OCI-LY3 (cell line): Measurements from ENCODE around the gene VMP1.

Source experiments
- EZH2phosphoT487 ChIP-seq: fragments of 200-600 bp; shearing (Covaris generic); IDR thresholded peaks from 2 replicates; pipeline ENCODE4 v1.6.1; 2018; ENCODE audit warnings: antibody characterized with exemption, mixed run types, low read depth
- TF ChIP-seq, protein P1 (sequence below): fragments of 200-600, 300-600 bp; sonication (generic); IDR thresholded peaks from 2 replicates; pipeline ENCODE4 v1.5.1; 2014; ENCODE audit warnings: antibody characterized with exemption, low read length, low read depth

DNA sequence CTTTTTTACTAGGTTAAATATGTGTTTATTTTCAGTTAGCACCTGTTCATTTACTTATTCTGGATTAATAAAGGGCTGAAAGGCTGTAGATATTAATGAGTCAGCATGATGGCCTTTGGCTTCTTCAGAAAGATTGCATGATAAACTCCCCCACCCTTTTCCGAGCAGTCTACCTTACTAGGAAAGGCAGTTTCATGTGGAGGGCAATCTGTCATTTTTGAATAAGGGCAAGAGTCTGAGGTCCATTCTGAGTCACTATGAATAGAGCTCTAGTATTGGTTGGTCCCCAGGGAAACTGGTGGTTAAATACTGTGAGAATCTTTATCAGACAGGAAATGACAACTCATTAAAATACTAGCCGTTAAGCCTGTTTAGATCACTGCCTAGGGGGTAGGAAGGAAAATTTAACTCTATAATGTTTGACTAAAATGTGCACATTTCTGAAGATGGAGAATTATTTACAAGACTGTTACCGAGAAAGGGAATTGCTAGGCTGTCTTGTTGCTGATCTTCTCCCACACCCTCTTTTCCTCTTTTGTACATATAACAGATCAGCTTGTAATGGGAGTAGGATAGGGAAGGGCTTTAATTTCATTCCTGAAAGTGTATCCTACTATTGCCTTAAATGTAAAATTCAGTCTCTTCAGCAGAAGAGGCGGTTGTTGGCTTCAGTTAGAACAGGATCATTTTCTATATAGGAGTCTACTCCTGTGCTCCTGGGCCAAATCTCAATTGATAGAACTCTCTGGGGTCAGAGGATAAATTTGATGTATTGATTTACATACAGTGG lies 122.0 kb downstream of the VMP1 start:
- TF ChIP-seq EZH2phosphoT487 = no peak
- TF ChIP-seq, protein P1, sequence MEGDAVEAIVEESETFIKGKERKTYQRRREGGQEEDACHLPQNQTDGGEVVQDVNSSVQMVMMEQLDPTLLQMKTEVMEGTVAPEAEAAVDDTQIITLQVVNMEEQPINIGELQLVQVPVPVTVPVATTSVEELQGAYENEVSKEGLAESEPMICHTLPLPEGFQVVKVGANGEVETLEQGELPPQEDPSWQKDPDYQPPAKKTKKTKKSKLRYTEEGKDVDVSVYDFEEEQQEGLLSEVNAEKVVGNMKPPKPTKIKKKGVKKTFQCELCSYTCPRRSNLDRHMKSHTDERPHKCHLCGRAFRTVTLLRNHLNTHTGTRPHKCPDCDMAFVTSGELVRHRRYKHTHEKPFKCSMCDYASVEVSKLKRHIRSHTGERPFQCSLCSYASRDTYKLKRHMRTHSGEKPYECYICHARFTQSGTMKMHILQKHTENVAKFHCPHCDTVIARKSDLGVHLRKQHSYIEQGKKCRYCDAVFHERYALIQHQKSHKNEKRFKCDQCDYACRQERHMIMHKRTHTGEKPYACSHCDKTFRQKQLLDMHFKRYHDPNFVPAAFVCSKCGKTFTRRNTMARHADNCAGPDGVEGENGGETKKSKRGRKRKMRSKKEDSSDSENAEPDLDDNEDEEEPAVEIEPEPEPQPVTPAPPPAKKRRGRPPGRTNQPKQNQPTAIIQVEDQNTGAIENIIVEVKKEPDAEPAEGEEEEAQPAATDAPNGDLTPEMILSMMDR = no peak
